GM18861 (cell line): ENCODE data around the gene BLOC1S1.
"Not testable (repeated sequence)": the region's sequence is repeated elsewhere in the genome, so short reads cannot be mapped to it uniquely, and the experiment has no call there.

Experiments used
- ATAC-seq: cut with Tn5 transposase; IDR thresholded peaks from one replicate; pipeline ENCODE4 v1.9.1; 2021; ENCODE audit not compliant: unreplicated experiment

The BLOC1S1 gene

GRCh38 chr12:55743406-55744339 lies 27.8 kb downstream of the BLOC1S1 start:
- ATAC-seq: peak; percentile 41

GRCh38 chr12:55744340-55745030 lies 28.6 kb downstream of the BLOC1S1 start:
- no peak for ATAC-seq

- ATAC-seq: no peak
These were observed 29.7 kb downstream of the BLOC1S1 start for GRCh38 chr12:55745361-55746173.

GRCh38 chr12:55746174-55746912 lies 30.5 kb downstream of the BLOC1S1 start:
- ATAC-seq: no peak

- no peak for ATAC-seq
These were observed 31.0 kb downstream of the BLOC1S1 start for GRCh38 chr12:55746913-55747231.

GRCh38 chr12:55748230-55748993 lies 32.6 kb downstream of the BLOC1S1 start:
- no peak for ATAC-seq

- ATAC-seq: no peak
These were observed 39.4 kb downstream of the BLOC1S1 start for GRCh38 chr12:55755246-55755645.

- ATAC-seq: no peak
These were observed 41.9 kb downstream of the BLOC1S1 start for GRCh38 chr12:55757701-55758100.

GRCh38 chr12:55758575-55758974 lies 42.7 kb downstream of the BLOC1S1 start:
- ATAC-seq: not testable (repeated sequence)

- no peak for ATAC-seq
These were observed 44.8 kb downstream of the BLOC1S1 start for GRCh38 chr12:55760663-55761062.

- ATAC-seq: no peak
These were observed 46.8 kb downstream of the BLOC1S1 start for GRCh38 chr12:55762646-55763045.

GRCh38 chr12:55765736-55766290 lies 50.0 kb downstream of the BLOC1S1 start:
- no peak for ATAC-seq

GRCh38 chr12:55767156-55767555 lies 51.3 kb downstream of the BLOC1S1 start:
- ATAC-seq: no peak
